SK-N-SH treated with all-trans-retinoic acid at 6 μM for 48 hours (cell line): ENCODE measurements around the gene SC5D.

ENCODE experiments used
- ARNTL ChIP-seq: fragments of 450-650 bp; formaldehyde crosslinking; IDR thresholded peaks from 2 replicates; pipeline ENCODE4 v1.5.0; 2020; ENCODE audit warnings: low read depth, mild to moderate bottlenecking, moderate library complexity, borderline replicate concordance
- CSDC2 ChIP-seq: fragments of 250-450 bp; sonication (Bioruptor Pico); IDR thresholded peaks from 2 replicates; pipeline ENCODE4 v1.5.0; 2020; ENCODE audit warnings: mild to moderate bottlenecking, moderate library complexity
- ESRRG ChIP-seq: fragments of 250-450 bp; sonication (Bioruptor Pico); IDR thresholded peaks from 2 replicates; pipeline ENCODE4 v1.6.1; 2021; ENCODE audit warnings: mild to moderate bottlenecking
- PATZ1 ChIP-seq: fragments of 250-450 bp; sonication (Bioruptor Pico); IDR thresholded peaks from 2 replicates; pipeline ENCODE4 v1.8.0; 2020; ENCODE audit warnings: mild to moderate bottlenecking, moderate library complexity, borderline replicate concordance
- RARB ChIP-seq: fragments of 250-450 bp; sonication (Bioruptor Pico); IDR thresholded peaks from 2 replicates; pipeline ENCODE4 v1.8.0; 2021; ENCODE audit warnings: mild to moderate bottlenecking, moderate library complexity
- TOX ChIP-seq: fragments of 250-450 bp; sonication (Bioruptor Pico); IDR thresholded peaks from 2 replicates; pipeline ENCODE4 v1.8.0; 2021; ENCODE audit warnings: mild to moderate bottlenecking, moderate library complexity, borderline replicate concordance
- TSHZ2 ChIP-seq: fragments of 250-450 bp; sonication (Bioruptor Pico); IDR thresholded peaks from 2 replicates; pipeline ENCODE4 v1.5.0; 2020; ENCODE audit warnings: mild to moderate bottlenecking, moderate library complexity
- ZFP30 ChIP-seq: fragments of 450-650 bp; formaldehyde crosslinking; IDR thresholded peaks from 2 replicates; pipeline ENCODE4 v1.5.0; 2022; ENCODE audit warnings: mild to moderate bottlenecking, moderate library complexity
- ZNF8 ChIP-seq: fragments of 450-650 bp; formaldehyde crosslinking; IDR thresholded peaks from 2 replicates; pipeline ENCODE4 v1.5.0; 2020; ENCODE audit warnings: mild to moderate bottlenecking, moderate library complexity
- TF ChIP-seq, protein P1 (sequence below): fragments of 250-450 bp; sonication (Bioruptor Pico); IDR thresholded peaks from 2 replicates; pipeline ENCODE4 v1.5.1; 2021; ENCODE audit warnings: mild to moderate bottlenecking, moderate library complexity

- no peak for TF ChIP-seq PATZ1
- no peak for TF ChIP-seq CSDC2 (CRISPR knock-in tag)
- no peak for TF ChIP-seq TOX (CRISPR knock-in tag)
- TF ChIP-seq, protein P1, sequence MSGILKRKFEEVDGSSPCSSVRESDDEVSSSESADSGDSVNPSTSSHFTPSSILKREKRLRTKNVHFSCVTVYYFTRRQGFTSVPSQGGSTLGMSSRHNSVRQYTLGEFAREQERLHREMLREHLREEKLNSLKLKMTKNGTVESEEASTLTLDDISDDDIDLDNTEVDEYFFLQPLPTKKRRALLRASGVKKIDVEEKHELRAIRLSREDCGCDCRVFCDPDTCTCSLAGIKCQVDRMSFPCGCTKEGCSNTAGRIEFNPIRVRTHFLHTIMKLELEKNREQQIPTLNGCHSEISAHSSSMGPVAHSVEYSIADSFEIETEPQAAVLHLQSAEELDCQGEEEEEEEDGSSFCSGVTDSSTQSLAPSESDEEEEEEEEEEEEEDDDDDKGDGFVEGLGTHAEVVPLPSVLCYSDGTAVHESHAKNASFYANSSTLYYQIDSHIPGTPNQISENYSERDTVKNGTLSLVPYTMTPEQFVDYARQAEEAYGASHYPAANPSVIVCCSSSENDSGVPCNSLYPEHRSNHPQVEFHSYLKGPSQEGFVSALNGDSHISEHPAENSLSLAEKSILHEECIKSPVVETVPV (CRISPR knock-in tag), result no peak
- TF ChIP-seq ZFP30 (CRISPR knock-in tag), result no peak
- TF ChIP-seq RARB (CRISPR knock-in tag), result no peak
- no peak for TF ChIP-seq TSHZ2 (CRISPR knock-in tag)
- no peak for TF ChIP-seq ARNTL (CRISPR knock-in tag)
- no peak for TF ChIP-seq ESRRG
- no peak for TF ChIP-seq ZNF8 (CRISPR knock-in tag)
These were observed 2.9 kb downstream of the SC5D start for GRCh38 chr11:121295246-121296029.
